ENCODE data around the gene OR7C1. TPM values are rescaled to one million over a fixed set of nuclear protein-coding genes. Genes with fewer than 3 reads are reported as not detected.
"Not testable (repeated sequence)": the region's sequence is repeated elsewhere in the genome, so short reads cannot be mapped to it uniquely, and the experiment has no call there.

Gene OR7C1
- total and polyA plus RNA-seq, 2 donors, result 0.11 TPM; not detected in 1

GRCh38 chr19:14795078-14795721 is 39.8 kb downstream of the OR7C1 start:
- Histone ChIP-seq H3K36me3 (ENCODE audit: control insufficient read depth in 2 of 2, insufficient read depth in 2 of 2, low read length in 1 of 2) (no peaks in the 10 kb centered on the region), H3K4me1 (ENCODE audit: control insufficient read depth in 2 of 2, insufficient read depth in 2 of 2, low read length in 2 of 2) (no peaks in the 10 kb centered on the region), H3K27ac (ENCODE audit: low read depth in 1 of 2, low read length in 1 of 2) (no peak overlapping the region), H3K4me3 (ENCODE audit: low read length in 2 of 2) (no peak overlapping the region), H3K27me3 (ENCODE audit: control insufficient read depth in 2 of 2, insufficient read depth in 1 of 2, low read length in 1 of 2) (no peaks in the 10 kb centered on the region), H3K9me3 (ENCODE audit: control insufficient read depth in 2 of 2, insufficient read depth in 1 of 2, low read length in 1 of 2) (no peaks in the 10 kb centered on the region)
- WGBS, result 92% methylated on average over 5 of the region's 5 CpGs
- no peak for DNase-seq (ENCODE audit: low read depth in 6 of 9, low spot score in 9 of 9)

GRCh38 chr19:14792250-14792649 is 42.7 kb downstream of the OR7C1 start:
- not testable (repeated sequence) for H3K4me1 ChIP-seq (ENCODE audit: control insufficient read depth in 2 of 2, insufficient read depth in 2 of 2, low read length in 2 of 2); H3K27ac ChIP-seq (ENCODE audit: low read depth in 1 of 2, low read length in 1 of 2); H3K36me3 ChIP-seq (ENCODE audit: control insufficient read depth in 2 of 2, insufficient read depth in 2 of 2, low read length in 1 of 2); H3K27me3 ChIP-seq (ENCODE audit: control insufficient read depth in 2 of 2, insufficient read depth in 1 of 2, low read length in 1 of 2); H3K4me3 ChIP-seq (ENCODE audit: low read length in 2 of 2); DNase-seq (ENCODE audit: low read depth in 6 of 9, low spot score in 9 of 9); H3K9me3 ChIP-seq (ENCODE audit: control insufficient read depth in 2 of 2, insufficient read depth in 1 of 2, low read length in 1 of 2)
- WGBS, result 98% methylated on average over 6 of the region's 6 CpGs

- WGBS, result 37% methylated on average over 18 of the region's 18 CpGs
Measured at GRCh38 chr19:14786421-14786851, 48.5 kb downstream of the OR7C1 start.

GRCh38 chr19:14785102-14785793 is 49.7 kb downstream of the OR7C1 start:
- DNase-seq (ENCODE audit: low read depth in 6 of 9, low spot score in 9 of 9), result peak in 3 of 9 donors; percentile 16 to 51 (median 17)

More at GRCh38 chr19:14786421-14786851, 48.5 kb downstream of the OR7C1 start:
- Histone ChIP-seq H3K36me3 (ENCODE audit: control insufficient read depth in 2 of 2, insufficient read depth in 2 of 2, low read length in 1 of 2) (no peaks in the 10 kb centered on the region), H3K27me3 (ENCODE audit: control insufficient read depth in 2 of 2, insufficient read depth in 1 of 2, low read length in 1 of 2) (no peaks in the 10 kb centered on the region), H3K9me3 (ENCODE audit: control insufficient read depth in 2 of 2, insufficient read depth in 1 of 2, low read length in 1 of 2) (no peaks in the 10 kb centered on the region), H3K4me1 (ENCODE audit: control insufficient read depth in 2 of 2, insufficient read depth in 2 of 2, low read length in 2 of 2) (peaks cover 2 to 40% of the 10 kb centered on the region in 2 donors), H3K27ac (ENCODE audit: low read depth in 1 of 2, low read length in 1 of 2) (peak overlapping the region in 1 of 2 donors; percentile 18), H3K4me3 (ENCODE audit: low read length in 2 of 2) (no peak overlapping the region)
- DNase-seq (ENCODE audit: low read depth in 6 of 9, low spot score in 9 of 9), result peak in 4 of 9 donors; percentile 3 to 33 (median 32)

GRCh38 chr19:14784730-14785101 is 50.3 kb downstream of the OR7C1 start:
- H3K4me3 ChIP-seq (ENCODE audit: low read length in 2 of 2); H3K27me3 ChIP-seq (ENCODE audit: control insufficient read depth in 2 of 2, insufficient read depth in 1 of 2, low read length in 1 of 2); H3K36me3 ChIP-seq (ENCODE audit: control insufficient read depth in 2 of 2, insufficient read depth in 2 of 2, low read length in 1 of 2); H3K9me3 ChIP-seq (ENCODE audit: control insufficient read depth in 2 of 2, insufficient read depth in 1 of 2, low read length in 1 of 2): not testable (repeated sequence)
- DNase-seq (ENCODE audit: low read depth in 6 of 9, low spot score in 9 of 9), result peak in 1 of 9 donors; percentile 19
- Histone ChIP-seq H3K27ac (ENCODE audit: low read depth in 1 of 2, low read length in 1 of 2) (peak overlapping the region in 1 of 2 donors; percentile 7), H3K4me1 (ENCODE audit: control insufficient read depth in 2 of 2, insufficient read depth in 2 of 2, low read length in 2 of 2) (peaks cover 2 to 40% of the 10 kb centered on the region in 2 donors)
- WGBS, result 42% methylated on average over 9 of the region's 10 CpGs

More at GRCh38 chr19:14785102-14785793, 49.7 kb downstream of the OR7C1 start:
- not testable (repeated sequence) for H3K4me3 ChIP-seq (ENCODE audit: low read length in 2 of 2); H3K9me3 ChIP-seq (ENCODE audit: control insufficient read depth in 2 of 2, insufficient read depth in 1 of 2, low read length in 1 of 2); H3K36me3 ChIP-seq (ENCODE audit: control insufficient read depth in 2 of 2, insufficient read depth in 2 of 2, low read length in 1 of 2); H3K27me3 ChIP-seq (ENCODE audit: control insufficient read depth in 2 of 2, insufficient read depth in 1 of 2, low read length in 1 of 2)
- WGBS, result 34% methylated on average over 9 of the region's 11 CpGs
- H3K27ac ChIP-seq (ENCODE audit: low read depth in 1 of 2, low read length in 1 of 2), result peak overlapping the region in 1 of 2 donors; percentile 51
- peaks cover 2 to 40% of the 10 kb centered on the region in 2 donors for H3K4me1 ChIP-seq (ENCODE audit: control insufficient read depth in 2 of 2, insufficient read depth in 2 of 2, low read length in 2 of 2)

GRCh38 chr19:14783410-14783998 is 51.5 kb downstream of the OR7C1 start:
- 30% methylated on average over 8 of the region's 8 CpGs for WGBS
- peaks cover 2 to 40% of the 10 kb centered on the region in 2 donors for H3K4me1 ChIP-seq (ENCODE audit: control insufficient read depth in 2 of 2, insufficient read depth in 2 of 2, low read length in 2 of 2)
- not testable (repeated sequence) for H3K27me3 ChIP-seq (ENCODE audit: control insufficient read depth in 2 of 2, insufficient read depth in 1 of 2, low read length in 1 of 2); H3K36me3 ChIP-seq (ENCODE audit: control insufficient read depth in 2 of 2, insufficient read depth in 2 of 2, low read length in 1 of 2); H3K4me3 ChIP-seq (ENCODE audit: low read length in 2 of 2); H3K27ac ChIP-seq (ENCODE audit: low read depth in 1 of 2, low read length in 1 of 2); H3K9me3 ChIP-seq (ENCODE audit: control insufficient read depth in 2 of 2, insufficient read depth in 1 of 2, low read length in 1 of 2)
- peak in 2 of 9 donors; percentile 8 to 45 for DNase-seq (ENCODE audit: low read depth in 6 of 9, low spot score in 9 of 9)

- DNase-seq (ENCODE audit: low read depth in 6 of 9, low spot score in 9 of 9), result no peak
- 92% methylated on average over 16 of the region's 16 CpGs for WGBS
- no peak overlapping the region for H3K4me3 ChIP-seq (ENCODE audit: low read length in 2 of 2)
- no peaks in the 10 kb centered on the region for H3K36me3 ChIP-seq (ENCODE audit: control insufficient read depth in 2 of 2, insufficient read depth in 2 of 2, low read length in 1 of 2)
- no peak overlapping the region for H3K27ac ChIP-seq (ENCODE audit: low read depth in 1 of 2, low read length in 1 of 2)
- peaks cover 2 to 40% of the 10 kb centered on the region in 2 donors for H3K4me1 ChIP-seq (ENCODE audit: control insufficient read depth in 2 of 2, insufficient read depth in 2 of 2, low read length in 2 of 2)
- H3K9me3 ChIP-seq (ENCODE audit: control insufficient read depth in 2 of 2, insufficient read depth in 1 of 2, low read length in 1 of 2), result no peaks in the 10 kb centered on the region
- no peaks in the 10 kb centered on the region for H3K27me3 ChIP-seq (ENCODE audit: control insufficient read depth in 2 of 2, insufficient read depth in 1 of 2, low read length in 1 of 2)
Measured at GRCh38 chr19:14782626-14783409, 52.2 kb downstream of the OR7C1 start.

- H3K36me3 ChIP-seq (ENCODE audit: control insufficient read depth in 2 of 2, insufficient read depth in 2 of 2, low read length in 1 of 2); H3K4me3 ChIP-seq (ENCODE audit: low read length in 2 of 2); H3K27ac ChIP-seq (ENCODE audit: low read depth in 1 of 2, low read length in 1 of 2); H3K27me3 ChIP-seq (ENCODE audit: control insufficient read depth in 2 of 2, insufficient read depth in 1 of 2, low read length in 1 of 2); H3K9me3 ChIP-seq (ENCODE audit: control insufficient read depth in 2 of 2, insufficient read depth in 1 of 2, low read length in 1 of 2); DNase-seq (ENCODE audit: low read depth in 6 of 9, low spot score in 9 of 9): not testable (repeated sequence)
- WGBS, result 96% methylated on average over 17 of the region's 17 CpGs
- H3K4me1 ChIP-seq (ENCODE audit: control insufficient read depth in 2 of 2, insufficient read depth in 2 of 2, low read length in 2 of 2), result peaks cover 0 to 41% of the 10 kb centered on the region in 2 donors
Measured at GRCh38 chr19:14781713-14782536, 53.1 kb downstream of the OR7C1 start.

All from thymus (tissue), 11 donors.